Retina (tissue), 1 donor: ENCODE data around the gene ASF1B.

ENCODE experiments used
- DNase-seq: peaks from one replicate; pipeline ENCODE4 v3.0.0-alpha.2; 2016

ASF1B gene

GRCh38 chr19:14081797-14082674 is 54.4 kb downstream of the ASF1B start:
- DNase-seq = no peak

GRCh38 chr19:14080887-14081796 is 55.2 kb downstream of the ASF1B start:
- DNase-seq = peak; percentile 98

GRCh38 chr19:14078411-14078810 is 58.0 kb downstream of the ASF1B start:
- no peak for DNase-seq

GRCh38 chr19:14073925-14074838 is 62.2 kb downstream of the ASF1B start:
- peak; percentile 66 for DNase-seq

- DNase-seq = peak; percentile 81
Observed at GRCh38 chr19:14073261-14073924, 63.0 kb downstream of the ASF1B start.

- DNase-seq = peak; percentile 77
Observed at GRCh38 chr19:14072535-14073260, 63.7 kb downstream of the ASF1B start, which contains the start of gene MISP3. TSS of gene MISP3 (plus strand) at chr19:14072786. CDS start at chr19:14073310, 524 bp downstream.

- DNase-seq = no peak
Observed at GRCh38 chr19:14070268-14071050, 65.9 kb downstream of the ASF1B start.
